GM19463 (cell line): ENCODE results near the gene CSTF2.

ENCODE experiments used
- ATAC-seq: cut with Tn5 transposase; IDR thresholded peaks from one replicate; pipeline ENCODE4 v1.9.1; 2021; ENCODE audit warnings: mild to moderate bottlenecking, moderate library complexity; ENCODE audit not compliant: unreplicated experiment

CSTF2 gene

GRCh38 chrX:100871594-100872560 is 51.7 kb downstream of the CSTF2 start:
- ATAC-seq = no peak

GRCh38 chrX:100874325-100874724 is 54.1 kb downstream of the CSTF2 start, which contains the start of gene NOX1:
Gene NOX1 (minus strand): TSS chrX:100874359. CDS start chrX:100874139, 220 bp downstream.
- ATAC-seq = no peak

- no peak for ATAC-seq
These were observed 60.2 kb downstream of the CSTF2 start for GRCh38 chrX:100880368-100880767.

GRCh38 chrX:100883654-100884053 is 63.5 kb downstream of the CSTF2 start:
- no peak for ATAC-seq
